NCI-H82 treated with DMSO at 0.1 percent for 48 hours (cell line): ENCODE data around the gene UBE2H.

ENCODE experiments used
- DNase-seq: peaks from one replicate; lab custom pipeline; 2025; ENCODE audit not compliant: unreplicated experiment; lab: John Stamatoyannopoulos, UW

The UBE2H gene

DNA sequence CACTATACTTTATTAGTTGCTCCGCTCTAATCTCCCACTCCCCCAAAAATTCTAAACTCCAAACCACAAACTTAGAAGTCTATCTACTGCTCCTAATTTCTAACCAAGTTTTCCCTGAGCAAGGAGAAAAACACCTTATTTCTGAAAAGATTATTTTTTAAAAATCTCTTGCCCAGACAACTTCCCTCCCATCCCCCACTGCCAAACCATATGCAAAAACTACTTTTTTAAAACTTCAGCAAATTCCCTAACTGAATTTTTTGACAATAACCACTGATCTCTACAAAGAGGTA lies 1.9 kb downstream of the UBE2H start:
- no peak for DNase-seq

DNA sequence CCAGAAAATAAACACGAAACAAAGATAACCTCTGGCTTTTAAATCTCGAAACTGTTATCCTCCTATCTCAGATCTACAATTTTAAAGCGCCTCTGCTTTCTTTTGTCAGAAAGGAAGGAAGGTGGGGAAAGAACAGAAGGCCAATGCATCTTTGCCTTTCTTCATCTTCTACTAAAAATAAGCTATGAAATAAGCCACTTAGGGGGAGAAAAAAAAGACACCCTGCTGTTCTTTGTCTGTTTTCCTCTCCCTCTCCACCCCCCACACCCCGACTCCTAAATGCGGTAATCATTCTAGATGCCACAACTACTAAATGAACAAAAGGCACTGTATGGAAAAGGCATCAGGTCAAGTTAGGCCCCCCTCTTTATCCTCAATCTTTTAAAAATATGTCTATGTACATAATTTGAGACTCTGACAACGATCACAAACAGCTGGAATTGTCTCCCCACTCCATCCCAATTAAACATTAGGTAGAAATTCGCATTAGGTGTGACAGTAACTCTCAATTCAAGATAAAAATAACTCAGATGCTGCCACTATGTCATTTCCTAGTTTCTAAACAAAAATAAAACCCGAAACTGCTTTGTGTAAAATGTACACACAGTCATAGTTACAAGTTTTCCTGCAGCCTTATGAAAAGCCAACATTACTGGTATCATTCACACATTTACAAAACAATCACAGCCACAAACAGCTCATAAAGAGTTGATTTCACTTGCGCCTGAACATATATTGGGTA lies 2.4 kb downstream of the UBE2H start:
- no peak for DNase-seq

DNA sequence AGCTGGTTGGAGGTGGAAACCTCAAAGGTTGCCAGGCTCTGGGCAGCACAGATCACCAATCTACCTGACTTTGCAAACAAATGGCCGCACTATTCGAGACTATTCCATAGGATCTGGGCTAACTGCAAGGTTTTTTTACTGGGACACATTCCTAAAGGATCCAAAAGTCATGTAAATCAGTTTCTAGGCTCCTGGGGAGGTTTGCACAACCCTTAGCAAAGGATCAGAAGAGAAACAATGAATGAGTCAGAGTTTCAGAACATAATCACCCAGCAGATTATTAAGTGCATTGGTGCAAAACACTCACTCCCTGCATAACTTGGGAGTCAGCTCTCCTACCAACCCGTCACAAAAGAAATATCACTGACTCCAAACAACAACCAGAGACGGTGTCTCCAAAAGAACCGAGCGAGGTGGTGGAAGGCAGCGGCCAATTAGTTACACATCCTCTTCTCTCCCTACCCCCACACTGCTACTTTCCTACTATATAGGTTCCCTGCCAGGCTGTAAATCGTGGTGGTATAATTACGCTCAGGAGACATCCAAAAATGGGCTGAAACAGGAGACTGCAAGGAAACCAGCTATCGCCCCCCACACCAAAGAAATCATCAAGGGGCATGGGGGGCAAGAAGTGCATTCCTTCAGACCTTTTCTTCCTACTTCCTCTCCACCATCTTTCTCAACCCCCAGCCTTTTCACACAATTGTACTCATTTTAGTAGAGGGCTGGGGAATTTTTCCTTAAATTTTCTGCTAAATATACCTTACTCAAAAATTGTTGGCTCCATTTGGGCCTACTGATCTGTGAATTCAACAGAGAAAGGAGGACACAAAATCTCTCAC lies 3.2 kb downstream of the UBE2H start:
- DNase-seq: no peak

DNA sequence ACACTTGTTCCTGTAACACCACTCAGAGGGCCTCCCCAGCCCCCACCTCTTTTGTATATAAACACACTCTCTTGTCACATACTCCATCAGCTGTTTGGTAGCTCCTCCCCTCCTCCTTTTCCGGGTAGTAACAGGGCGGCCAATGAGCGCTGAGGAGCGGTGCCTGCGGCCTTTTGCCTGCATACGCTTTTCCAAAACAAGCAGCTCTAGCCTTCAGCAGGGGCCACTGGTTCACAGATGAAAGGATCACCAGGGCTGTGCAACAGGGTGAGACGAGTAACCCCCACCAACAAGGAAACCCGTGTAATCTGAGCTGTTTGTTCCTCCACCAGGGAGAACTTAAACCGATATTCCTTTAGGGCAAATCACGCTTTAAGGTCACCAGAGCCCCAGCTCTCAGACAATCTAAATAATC lies 3.9 kb downstream of the UBE2H start:
- peak; percentile 85 for DNase-seq

DNA sequence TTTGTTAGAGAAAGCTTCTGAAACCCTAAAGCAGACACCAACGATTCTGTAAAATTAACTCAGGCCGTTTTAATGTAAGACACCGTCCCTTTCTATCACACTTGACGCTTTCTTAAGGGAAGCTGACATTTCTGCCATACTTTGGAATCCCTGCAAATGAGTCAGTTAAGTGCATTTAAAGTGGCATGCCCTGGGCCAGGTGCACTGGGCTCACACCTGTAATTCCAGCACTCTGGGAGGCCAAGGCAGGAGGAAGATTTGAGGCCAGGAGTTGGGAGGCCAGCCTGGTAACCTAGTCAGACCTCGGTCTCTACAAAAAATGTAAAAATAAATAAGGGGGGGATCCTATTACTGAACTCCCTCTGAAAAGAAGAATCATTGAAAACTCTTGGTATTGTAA lies 4.4 kb downstream of the UBE2H start:
- no peak for DNase-seq

DNA sequence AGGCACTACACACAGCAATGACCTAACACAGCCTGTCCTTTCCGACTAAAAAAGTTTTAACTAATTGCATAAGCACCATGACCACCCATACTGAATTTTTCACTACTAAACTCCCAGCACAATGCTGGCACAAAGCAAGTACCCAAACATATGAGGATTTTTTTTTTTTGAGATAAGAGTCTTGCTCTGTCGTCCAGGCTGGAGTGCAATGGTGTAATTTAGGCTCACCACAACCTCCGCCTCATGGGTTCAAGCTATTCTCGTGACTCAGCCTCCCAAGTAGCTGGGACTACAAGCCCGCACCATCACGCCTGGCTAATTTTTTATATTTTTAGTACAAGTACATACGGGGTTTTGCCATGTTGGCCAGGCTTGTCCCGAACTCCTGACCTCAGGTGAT lies 5.1 kb downstream of the UBE2H start:
- no peak for DNase-seq

DNA sequence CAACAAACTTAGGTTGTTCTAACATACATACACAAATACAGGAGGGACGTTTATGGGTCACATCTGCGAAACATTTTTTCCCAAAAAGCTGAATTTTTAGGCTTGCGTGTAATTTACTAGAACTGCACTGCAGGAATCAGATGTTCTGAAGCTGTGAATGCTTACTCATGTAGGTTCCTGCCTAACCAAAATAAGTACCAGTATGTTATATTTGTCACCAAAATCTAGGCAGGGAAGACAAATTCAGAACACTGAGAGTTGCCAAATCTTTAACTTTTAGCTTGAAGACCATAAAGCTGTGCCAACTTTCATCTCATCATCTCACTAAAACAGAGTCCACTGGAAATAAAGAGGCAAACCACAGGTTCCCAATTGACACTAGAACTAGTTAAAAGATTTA lies 5.7 kb downstream of the UBE2H start:
- no peak for DNase-seq

DNA sequence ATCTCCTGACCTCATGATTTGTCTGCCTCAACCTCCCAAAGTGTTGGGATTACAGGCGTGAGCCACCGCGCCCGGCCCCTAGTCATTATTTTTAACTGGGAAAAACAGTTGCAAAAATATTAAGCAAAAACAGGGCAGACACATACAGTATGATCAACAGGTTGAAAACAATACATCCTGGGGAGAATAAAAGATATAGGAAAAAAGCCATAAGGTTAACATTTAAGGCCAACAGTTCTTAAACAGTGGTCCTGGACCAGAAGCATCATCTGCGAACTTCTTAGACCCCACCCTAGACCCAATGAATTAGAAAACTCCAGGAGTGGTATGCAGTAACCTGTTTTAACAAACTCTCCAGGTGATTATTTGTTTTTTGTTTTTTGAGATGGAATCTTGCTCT lies 6.5 kb downstream of the UBE2H start:
- DNase-seq: no peak

DNA sequence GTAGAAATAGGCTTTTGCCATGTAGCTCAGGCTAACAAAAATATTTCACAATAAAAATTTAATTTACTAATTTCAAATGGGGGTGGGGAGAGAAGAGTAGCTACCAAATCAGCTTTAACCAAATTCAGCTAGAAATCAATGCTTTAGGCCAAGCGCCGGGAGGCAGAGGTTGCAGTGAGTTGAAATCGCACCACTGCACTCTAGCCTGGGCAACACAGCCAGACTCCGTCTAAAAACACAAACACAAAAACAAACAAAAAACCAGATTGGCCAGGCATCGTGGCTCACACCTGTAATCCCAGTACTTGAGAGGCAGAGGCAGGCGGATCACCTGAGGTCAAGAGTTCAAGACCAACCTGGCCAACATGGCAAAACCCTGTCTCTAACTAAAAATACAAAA lies 9.4 kb downstream of the UBE2H start:
- DNase-seq: no peak

DNA sequence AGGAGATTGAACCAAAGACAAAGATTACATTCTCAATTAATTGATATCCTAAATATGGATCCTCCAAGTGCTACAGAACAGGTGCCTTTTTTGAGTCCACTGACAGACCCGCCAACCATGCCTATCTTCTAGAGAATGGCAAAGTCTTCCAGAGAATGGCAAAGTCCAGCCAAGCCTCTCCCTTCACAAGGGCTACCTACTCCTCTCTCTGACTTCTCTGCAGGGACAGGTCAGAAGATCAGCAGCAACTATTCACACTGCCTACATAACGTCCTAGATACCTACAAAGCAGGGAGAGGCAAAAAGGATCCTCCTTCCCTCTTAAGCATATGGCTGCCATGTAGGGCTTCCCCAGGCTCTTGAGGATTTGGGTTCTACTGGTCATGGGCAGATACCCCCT lies 12.4 kb downstream of the UBE2H start:
- no peak for DNase-seq

DNA sequence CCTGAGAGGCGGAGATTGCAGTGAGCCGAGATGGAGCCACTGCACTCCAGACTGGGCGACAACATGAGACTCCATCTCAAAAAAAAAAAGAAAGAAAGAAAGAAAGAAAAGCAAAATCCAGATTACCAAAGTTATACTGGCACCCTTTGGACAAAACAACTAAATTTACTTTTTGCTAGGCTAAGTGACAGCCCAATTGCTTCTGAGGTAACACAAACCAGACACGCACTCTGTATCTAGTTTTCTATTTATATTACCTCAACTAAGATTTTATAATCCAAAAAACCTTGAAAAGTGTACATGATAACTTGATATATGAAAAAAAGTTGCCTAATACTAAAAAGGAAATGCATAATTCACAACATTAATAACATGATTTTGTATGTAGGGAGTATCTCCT lies 12.9 kb downstream of the UBE2H start:
- DNase-seq: no peak

DNA sequence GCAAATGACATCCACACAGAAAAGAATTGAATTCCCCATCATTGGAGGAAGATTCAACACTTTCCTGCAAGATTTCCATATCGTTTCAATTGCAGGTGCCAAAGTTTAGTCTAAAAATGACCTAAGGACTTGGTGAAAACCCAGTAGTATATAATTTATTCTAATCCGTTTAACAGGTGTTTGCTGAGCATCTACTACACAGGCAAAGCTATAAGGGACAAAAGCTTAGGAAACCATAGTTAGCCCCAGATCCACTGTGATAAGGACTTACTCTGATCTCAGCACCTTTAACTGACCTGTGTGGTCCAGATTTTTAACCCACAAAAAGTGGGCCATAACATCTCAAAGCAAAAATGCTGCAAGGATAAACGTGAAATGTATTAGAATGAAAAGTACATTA lies 19.1 kb downstream of the UBE2H start:
- DNase-seq: no peak

DNA sequence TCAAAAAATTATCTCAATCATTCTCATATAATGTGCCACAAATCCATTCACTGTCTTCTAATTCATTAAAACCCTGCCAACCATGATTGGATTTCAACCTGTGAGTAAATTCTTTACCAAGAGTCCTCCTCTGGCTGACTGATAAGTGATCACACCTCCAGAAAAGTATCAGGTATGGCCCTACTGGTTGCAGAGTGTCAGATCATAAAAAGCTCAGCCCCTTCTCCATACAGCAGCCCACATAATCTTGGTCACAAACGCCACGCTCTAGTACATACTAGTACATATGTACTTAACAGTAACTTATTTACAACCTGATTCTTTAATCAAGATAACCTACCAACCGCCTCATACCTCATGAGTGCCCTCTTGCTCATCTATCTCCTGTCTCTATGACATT lies 26.1 kb downstream of the UBE2H start:
- DNase-seq: no peak

DNA sequence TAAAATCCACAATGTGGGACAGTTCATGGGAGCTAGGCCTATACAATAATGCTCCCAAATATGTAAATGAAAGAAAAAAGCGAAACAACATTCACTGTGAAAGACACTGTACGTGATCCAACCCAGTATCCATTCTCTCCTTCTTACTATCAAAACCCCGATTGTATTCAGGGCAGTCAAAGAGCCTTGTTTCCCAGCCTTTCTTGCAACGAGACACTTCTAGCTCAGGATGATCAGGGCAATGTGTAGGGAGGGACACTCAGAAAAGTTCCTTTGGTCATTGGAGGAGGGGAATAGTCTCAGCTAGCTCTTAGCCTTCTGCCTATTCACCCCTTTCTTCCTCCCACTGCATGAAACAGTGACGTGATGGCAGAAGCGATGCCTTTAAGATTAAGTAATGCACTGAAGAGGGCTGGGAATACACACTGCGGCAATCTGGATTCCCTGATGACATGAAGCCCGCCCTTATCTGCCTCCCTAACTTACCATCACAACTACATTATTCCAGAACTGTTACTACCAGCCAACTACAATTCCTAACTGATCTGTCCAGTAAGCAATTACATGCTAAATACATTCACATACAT lies 27.3 kb downstream of the UBE2H start:
- DNase-seq: no peak

DNA sequence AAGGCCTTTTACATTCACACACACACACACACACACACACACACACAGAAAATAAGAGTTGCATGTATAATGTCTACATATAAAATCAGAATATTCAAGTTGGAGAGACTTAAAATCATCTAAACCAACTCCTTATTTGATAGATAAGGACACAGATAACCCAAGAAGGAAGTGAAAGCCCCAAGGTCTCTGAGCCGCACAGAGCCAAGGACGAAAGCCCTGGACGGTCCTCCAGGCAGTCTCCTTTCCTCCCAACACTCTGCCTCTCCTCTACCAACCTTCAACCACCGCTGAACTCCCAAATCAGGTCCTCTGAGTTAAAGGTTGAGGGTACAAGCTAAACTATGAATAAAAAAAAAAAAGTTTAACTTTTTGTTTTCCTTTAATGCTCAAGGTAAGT lies 28.2 kb downstream of the UBE2H start:
- DNase-seq: no peak

DNA sequence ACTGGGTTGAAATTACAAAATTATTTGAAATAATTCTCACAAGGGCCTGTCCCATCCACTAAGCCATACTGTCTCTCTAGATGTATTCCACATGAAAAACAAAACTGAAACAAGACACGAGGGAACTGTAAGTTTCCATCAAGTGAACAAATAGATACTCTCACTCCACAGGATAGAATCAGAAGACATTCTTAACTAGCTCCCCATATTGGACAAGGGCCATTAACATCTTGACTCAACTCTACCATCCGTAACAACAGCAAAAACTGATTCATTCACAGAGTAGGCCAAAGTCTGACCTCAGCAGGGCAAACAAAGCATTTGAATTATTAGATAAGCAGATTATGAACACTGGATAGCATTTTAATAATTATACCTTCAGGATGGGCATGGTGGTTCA lies 29.1 kb downstream of the UBE2H start:
- DNase-seq: no peak

DNA sequence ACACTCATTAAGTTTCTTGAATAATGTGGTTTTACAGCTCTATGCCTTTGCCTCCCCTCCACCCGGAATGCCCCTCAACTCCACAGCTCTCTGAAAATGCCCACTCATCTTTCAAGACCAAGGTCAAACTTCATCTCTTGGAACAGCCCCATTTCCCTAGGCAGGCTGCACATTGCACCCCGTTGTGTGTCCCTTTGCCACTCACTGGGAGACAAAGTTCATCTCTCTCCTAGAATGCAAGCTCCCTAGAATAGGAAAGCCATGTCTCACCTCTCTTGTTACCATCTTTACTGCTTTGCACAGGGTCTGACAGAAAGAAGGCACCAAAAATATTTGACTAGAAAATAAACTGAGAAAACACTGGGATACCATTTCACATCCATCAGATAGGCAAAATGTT lies 33.3 kb downstream of the UBE2H start:
- no peak for DNase-seq

DNA sequence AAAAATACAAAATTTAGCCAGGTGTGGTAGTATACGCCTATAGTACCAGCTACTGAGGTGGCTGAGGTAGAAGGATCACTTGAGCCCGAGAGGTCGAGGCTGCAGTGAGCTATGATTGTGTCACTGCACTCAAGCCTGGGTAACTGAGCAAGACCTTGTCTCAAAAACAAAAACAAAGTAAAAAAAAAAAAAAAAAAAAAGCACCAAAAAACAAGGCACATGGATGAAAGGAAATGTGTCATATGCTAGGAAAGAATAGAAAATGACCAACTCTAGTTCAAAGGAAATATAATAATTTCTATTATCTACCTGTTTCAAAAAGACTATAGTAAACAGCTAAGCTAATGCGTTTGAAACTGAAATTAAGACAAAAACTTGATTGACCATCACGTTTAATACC lies 33.8 kb downstream of the UBE2H start:
- DNase-seq: no peak

DNA sequence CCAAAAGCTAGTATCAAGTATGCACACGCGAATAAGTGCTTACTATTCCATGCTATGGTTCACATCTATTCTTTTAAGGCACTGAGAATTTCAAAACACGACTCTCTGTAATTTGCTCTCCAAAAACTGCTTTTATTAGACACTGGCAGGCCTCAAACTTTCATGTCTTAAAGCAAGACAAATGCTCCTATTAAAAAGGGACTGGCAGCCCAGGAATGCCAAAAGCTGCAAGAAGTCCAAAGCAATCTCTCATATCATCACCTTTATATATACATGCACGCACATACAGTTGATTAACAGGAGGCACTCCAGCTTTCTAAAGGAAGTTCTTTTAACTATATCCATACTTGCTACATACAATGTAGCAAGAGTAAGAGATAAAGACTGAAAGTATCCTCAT lies 34.8 kb downstream of the UBE2H start:
- DNase-seq: no peak

DNA sequence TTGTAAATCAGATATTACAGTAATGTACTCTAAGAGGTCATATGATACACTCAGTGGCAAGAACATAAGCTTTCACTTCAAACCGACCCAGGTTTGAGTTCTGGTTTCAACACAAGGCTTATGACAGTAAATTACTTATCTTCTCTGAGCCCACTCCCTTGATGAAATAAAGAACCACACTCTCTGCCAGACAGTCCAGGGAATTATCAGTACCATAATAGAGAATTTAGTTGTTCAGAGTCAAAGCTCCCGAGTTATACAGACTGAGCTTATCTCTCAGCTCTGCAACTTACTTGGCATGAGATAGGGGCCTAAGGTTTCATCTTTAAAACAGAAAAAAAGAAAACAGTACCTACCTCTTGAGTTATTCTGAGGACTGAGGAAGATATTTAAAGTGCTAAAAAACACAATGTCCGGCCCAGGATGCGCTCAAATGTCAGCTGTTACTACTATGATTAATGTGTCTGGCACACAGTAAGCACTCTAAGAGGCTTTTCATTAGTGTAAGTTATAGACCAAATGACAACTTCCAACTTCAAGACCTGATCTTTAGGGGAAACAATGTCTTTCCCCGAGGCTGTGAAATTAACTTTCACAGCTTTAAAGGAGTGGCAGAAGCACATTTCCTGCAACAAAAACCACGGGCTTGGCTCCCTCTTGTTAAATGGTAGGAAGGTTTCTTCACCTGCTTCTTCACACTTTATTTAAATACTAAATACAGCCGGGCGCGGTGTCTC lies 38.1 kb downstream of the UBE2H start:
- no peak for DNase-seq

DNA sequence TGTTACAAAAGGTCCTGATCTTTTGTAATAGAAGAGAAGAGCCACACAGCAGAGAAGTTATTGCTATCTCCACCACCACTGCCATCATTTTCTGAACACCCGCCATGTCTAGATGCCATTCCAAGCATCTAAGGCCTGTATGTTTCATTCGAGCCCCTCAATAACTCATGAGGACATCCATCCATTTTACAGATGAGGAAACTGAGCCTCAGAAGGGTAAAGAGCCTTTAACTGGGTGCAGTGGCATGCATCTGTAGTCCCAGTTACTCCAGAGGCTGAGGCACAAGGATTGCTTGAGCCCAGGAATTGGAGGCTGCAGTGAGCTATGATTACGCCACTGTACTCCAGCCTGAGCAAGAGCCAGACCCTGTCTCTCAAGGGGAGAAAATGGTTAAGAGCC lies 39.3 kb downstream of the UBE2H start:
- DNase-seq: no peak

DNA sequence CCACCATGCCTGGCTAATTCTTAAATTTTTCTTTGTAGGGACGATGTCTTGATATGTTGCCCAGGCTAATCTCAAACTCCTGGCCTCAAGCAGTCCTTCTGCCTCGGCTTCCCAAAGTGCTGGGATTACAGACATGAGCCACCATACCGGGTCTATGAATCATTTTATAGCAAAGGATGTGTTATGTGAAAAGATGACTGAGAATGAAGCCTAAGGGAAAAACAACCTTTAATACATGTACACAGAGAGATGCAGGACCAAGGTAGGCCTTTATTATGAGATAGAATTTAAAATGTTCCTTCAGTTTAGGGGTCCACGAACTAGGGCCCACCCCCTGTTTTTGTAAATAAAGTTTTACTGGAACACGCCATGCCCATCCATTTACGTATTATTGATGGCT lies 41.0 kb downstream of the UBE2H start:
- no peak for DNase-seq
